RWPE1 (cell line): ENCODE measurements around the gene TRAM2.

ENCODE experiments used
- CTCF ChIA-PET: fragments of 350-600 bp; sonication (Branson Sonifier 250); formaldehyde crosslinking; extraction: SDS; loops from one replicate; lab custom pipeline; 2021; lab: Yijun Ruan, JAX
- POLR2A ChIA-PET: fragments of 400-600 bp; formaldehyde crosslinking; extraction: SDS; loops from one replicate; lab custom pipeline; 2020; ENCODE audit warnings: antibody characterized with exemption; ENCODE audit not compliant: low non-redundant PET; lab: Yijun Ruan, JAX
- DNase-seq: peaks from one replicate; pipeline ENCODE4 v3.0.0; 2012; ENCODE audit warnings: low spot score
- H3K27ac ChIP-seq: fragments of 450-650 bp; 2 replicates; pipeline ENCODE4 v1.5.1; 2017
- TF ChIP-seq, protein P1 (sequence below): fragments of 450-650 bp; conservative IDR thresholded peaks from 2 replicates; pipeline ENCODE4 v1.5.1; 2017; ENCODE audit warnings: low read depth, mild to moderate bottlenecking

The TRAM2 gene

DNA sequence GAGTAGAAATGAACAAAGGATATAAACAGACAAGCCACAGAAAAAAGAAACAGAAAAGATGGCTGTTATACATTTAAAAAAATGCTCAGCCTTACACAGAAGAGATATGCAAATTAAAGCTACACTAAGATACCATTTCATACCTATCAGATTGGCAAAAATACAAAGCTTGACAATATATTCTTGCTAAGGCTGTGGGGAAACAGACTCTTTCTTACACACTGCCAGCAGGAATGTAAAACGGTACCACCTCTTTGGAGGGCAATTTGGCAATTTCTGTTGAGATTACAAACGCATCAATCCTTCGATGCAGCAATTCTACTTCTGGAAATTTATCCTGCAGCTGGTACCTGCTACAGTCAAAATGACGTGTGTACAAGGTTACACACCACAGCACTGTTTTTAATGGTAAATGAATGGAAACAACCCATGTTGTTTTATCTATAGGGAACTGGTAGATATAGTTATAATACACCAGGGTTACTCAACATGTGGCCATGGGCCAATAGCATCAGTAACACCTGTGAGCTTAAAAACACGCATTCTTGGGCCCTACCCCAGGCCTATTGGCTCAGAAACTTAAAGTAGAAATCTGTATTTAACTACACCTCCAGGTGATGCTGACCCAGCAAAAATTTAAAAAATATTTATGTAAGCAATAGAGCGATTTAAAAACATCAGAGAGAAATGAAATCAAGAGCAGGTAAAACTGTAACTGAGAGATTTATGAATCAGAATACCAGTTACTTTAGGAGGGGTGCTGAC is 53.3 kb downstream of the TRAM2 start:
- ChIA-PET POLR2A (interaction anchor here (0.9 kb wide), 1 partner anchor 54 kb away, joined by 3 read pairs; no protein-coding TSS in a partner anchor), CTCF (interaction anchor here (0.6 to 0.7 kb wide), 2 partner anchors 35 to 939 kb away, joined by 3 to 5 read pairs; no protein-coding TSS in a partner anchor)
- H3K27ac ChIP-seq: no peak overlapping the region
- TF ChIP-seq, protein P1, sequence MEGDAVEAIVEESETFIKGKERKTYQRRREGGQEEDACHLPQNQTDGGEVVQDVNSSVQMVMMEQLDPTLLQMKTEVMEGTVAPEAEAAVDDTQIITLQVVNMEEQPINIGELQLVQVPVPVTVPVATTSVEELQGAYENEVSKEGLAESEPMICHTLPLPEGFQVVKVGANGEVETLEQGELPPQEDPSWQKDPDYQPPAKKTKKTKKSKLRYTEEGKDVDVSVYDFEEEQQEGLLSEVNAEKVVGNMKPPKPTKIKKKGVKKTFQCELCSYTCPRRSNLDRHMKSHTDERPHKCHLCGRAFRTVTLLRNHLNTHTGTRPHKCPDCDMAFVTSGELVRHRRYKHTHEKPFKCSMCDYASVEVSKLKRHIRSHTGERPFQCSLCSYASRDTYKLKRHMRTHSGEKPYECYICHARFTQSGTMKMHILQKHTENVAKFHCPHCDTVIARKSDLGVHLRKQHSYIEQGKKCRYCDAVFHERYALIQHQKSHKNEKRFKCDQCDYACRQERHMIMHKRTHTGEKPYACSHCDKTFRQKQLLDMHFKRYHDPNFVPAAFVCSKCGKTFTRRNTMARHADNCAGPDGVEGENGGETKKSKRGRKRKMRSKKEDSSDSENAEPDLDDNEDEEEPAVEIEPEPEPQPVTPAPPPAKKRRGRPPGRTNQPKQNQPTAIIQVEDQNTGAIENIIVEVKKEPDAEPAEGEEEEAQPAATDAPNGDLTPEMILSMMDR: no peak
- DNase-seq: no peak

DNA sequence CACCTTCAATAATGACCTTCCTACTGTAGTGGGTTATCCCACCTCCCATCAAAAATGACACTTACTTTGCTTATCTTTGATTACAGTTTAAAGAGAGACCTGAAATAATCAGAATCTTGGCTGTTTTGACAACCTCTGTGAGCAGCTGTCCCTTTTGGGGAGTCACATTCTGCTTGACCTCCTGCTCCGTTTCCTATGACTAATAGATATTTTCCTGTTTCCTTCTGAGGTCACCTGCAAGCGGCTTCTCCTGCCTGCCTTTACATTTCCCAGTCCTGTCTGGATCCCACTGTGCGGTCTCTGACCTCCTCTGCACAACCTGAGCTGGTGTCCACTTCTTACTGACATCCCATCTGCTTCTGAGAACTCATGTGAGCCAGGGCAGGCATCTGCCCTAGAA is 54.2 kb downstream of the TRAM2 start:
- ChIA-PET POLR2A (interaction anchor here (0.9 kb wide), 1 partner anchor 55 kb away, joined by 3 read pairs; no protein-coding TSS in a partner anchor), CTCF (no interaction called here)
- peak; percentile 20 for DNase-seq
- peak overlapping the region; percentile 87 for H3K27ac ChIP-seq
- TF ChIP-seq, protein P1: no peak

DNA sequence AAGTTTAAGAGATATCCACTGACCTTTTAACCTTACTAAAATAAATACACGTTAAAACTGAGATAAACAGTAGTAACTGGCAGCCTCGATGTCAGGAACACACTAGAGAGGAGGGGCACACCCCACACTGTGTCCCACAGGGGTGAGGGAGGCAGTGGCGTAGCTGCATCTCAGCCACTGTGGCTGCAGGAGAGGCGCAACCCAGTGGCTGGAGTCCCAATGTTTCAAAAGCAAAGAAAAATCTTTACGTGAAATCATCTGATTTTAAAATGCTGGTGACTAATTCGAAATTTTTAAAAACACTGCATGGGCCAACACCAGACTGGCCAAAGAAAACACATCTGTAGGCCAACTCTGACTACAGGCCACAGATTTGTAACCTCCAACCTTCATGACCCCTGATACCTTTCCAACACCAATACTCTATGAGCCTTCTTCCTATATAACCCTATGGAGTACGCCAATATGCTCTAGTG is 54.7 kb downstream of the TRAM2 start:
- POLR2A ChIA-PET: interaction anchor here (0.9 kb wide), 1 partner anchor 55 kb away, joined by 3 read pairs; no protein-coding TSS in a partner anchor
- peak overlapping the region; percentile 87 for H3K27ac ChIP-seq
- CTCF ChIA-PET: no interaction called here
- DNase-seq: no peak
- TF ChIP-seq, protein P1: no peak

DNA sequence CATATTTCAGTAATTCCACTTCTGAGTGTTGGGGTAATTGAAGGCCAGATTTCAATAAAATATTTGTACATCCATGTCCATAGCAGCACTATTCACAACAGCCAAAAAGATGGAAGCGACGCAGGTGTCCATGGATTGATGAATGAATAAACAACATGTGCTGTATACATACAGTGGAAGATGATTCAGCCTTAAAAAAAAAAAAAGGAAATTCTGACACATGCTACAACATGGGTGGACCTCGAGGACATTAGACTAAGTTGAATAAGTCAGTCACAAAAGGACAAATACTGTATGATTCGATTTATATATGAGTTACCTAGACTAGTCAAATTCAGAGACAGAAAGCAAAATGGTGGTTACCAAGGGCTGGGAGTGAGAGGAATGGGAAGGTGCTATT is 57.2 kb downstream of the TRAM2 start:
- no peak for DNase-seq
- ChIA-PET CTCF (interaction anchor here (0.6 kb wide), 2 partner anchors 16 to 32 kb away, joined by 3 read pairs; no protein-coding TSS in a partner anchor), POLR2A (no interaction called here)
- H3K27ac ChIP-seq: no peak overlapping the region
- TF ChIP-seq, protein P1: no peak

DNA sequence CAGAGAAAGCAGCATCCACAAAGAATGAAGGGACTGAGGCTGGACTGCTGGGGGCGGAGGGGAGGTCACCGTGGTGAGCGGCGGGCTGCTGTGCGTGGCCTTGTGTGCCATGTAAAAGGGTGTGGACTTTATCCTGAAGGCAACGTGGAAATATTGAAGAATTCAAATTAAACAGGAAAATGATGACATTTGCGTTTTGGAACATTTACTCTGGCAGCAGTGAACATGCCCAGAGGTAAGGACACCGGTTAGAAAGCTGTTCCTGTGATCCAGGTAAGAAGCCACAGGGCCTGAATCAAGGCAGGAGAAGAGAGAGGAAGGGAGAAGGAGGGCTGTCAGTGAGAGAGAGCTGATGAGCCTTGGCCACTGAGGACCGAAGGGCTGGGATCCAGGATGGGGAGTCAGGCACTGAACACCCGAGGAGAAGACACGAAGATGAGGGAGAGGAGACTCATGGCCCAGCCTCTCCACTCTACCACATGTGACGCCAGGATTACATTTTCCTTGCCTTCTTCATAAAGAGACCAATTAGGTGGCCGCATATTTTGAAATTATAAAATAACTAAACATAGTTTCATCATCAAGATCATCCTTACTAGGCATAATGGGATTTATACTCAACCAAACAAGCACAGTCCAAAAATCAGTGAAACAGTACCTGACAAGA is 58.4 kb downstream of the TRAM2 start:
- POLR2A ChIA-PET: no interaction called here
- CTCF ChIA-PET: no interaction called here
- peak overlapping the region; percentile 98 for H3K27ac ChIP-seq
- TF ChIP-seq, protein P1: no peak
- no peak for DNase-seq

DNA sequence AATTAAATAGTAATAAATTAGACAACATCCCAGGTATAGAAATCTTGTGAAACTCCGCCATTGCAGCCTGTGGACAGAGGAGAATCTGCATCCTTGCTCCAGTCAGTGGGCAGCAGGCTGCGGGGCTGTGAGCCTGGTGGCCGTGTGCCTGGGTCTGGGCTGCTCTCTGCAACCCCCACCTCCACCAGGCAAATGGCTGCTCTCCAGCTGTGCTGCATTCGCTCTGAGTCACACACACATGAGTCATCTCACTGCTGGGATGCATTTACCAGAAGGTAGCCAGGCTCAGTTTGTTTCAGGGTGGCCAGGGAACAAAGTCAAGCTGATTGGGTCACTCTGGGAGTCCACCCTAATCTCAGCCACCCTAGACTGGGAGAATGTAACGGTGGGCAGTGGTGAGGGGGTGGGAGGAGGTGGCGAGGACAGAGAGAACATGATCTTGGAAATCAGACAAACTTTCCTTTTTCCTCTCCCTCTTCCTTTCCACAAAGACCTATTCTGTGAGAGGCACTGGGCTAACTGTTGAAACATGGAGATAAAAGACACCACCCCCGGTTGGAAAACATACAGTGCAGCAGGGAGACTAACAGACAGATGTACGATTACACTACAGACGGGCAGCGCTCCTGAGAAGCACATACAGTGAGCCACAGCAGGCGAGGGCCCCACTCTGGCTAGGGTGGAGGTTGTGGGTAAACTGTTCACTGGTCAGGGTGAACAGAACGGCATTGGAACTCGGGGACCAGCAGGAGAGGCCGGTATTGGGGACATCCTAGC is 59.2 kb downstream of the TRAM2 start:
- ChIA-PET CTCF (no interaction called here), POLR2A (no interaction called here)
- DNase-seq: peak; percentile 96
- H3K27ac ChIP-seq: peak overlapping the region; percentile 98
- TF ChIP-seq, protein P1: no peak
